OCI-LY7 (cell line): ENCODE results near the gene BGLAP. TPM values are rescaled to one million over a fixed set of nuclear protein-coding genes. Genes with fewer than 3 reads are reported as not detected.
A peak's percentile ranks its signal among the peaks of the same experiment; 100 is the strongest.

Experiments
- BruUV-seq: library from RNA; stranded (reverse); fragments of 400-500 nt; replicated peaks from 2 replicates; lab custom pipeline; 2021; lab: Mats Ljungman, UMichigan
- CTCF ChIA-PET: fragments of 300-600 bp; sonication (Branson Sonifier 250); formaldehyde crosslinking; loops from one replicate; lab custom pipeline; 2022; ENCODE audit warnings: antibody characterized with exemption; ENCODE audit not compliant: unreplicated experiment; lab: Charles Lee
- POLR2A ChIA-PET: fragments of 300-600 bp; sonication (Branson Sonifier 250); formaldehyde crosslinking; loops from one replicate; lab custom pipeline; 2022; ENCODE audit warnings: antibody characterized with exemption; lab: Charles Lee
- DNase-seq: peaks from one replicate; pipeline ENCODE4 v3.0.0-alpha.2; 2015; ENCODE audit warnings: low spot score
- H2AFZ ChIP-seq: fragments of 200-600 bp; sonication (generic), shearing (Covaris generic); 2 replicates; pipeline ENCODE4 v1.6.1; 2014; ENCODE audit warnings: mild to moderate bottlenecking, antibody characterized with exemption, low read length, moderate library complexity
- H3K27ac ChIP-seq: fragments of 200-600 bp; sonication (generic); 2 replicates; pipeline ENCODE4 v1.5.1; 2014; ENCODE audit warnings: mixed run types, low read depth, mild to moderate bottlenecking, moderate library complexity, low read length, inconsistent platforms; ENCODE audit not compliant: poor library complexity, severe bottlenecking
- H3K36me3 ChIP-seq: fragments of 200-600 bp; sonication (generic); 2 replicates; pipeline ENCODE4 v1.6.1; 2014; ENCODE audit warnings: mild to moderate bottlenecking, antibody characterized with exemption, low read length, moderate library complexity, mixed read lengths; ENCODE audit not compliant: insufficient read depth
- H3K4me1 ChIP-seq: fragments of 200-600 bp; sonication (generic); 2 replicates; pipeline ENCODE4 v1.5.1; 2014; ENCODE audit warnings: mild to moderate bottlenecking, low read length; ENCODE audit not compliant: insufficient read depth, poor library complexity, severe bottlenecking
- H3K4me2 ChIP-seq: fragments of 200-600 bp; sonication (generic); 2 replicates; pipeline ENCODE4 v1.6.1; 2014; ENCODE audit warnings: mild to moderate bottlenecking, low read length
- H3K4me3 ChIP-seq: fragments of 200-600 bp; sonication (generic); 2 replicates; pipeline ENCODE4 v1.5.1; 2014; ENCODE audit warnings: mild to moderate bottlenecking, low read depth, low read length; ENCODE audit not compliant: poor library complexity, severe bottlenecking
- H3K79me2 ChIP-seq: fragments of 200-600 bp; sonication (generic); 2 replicates; pipeline ENCODE4 v1.6.1; 2016; ENCODE audit warnings: low read depth, mild to moderate bottlenecking, low read length, moderate library complexity, mixed read lengths; ENCODE audit not compliant: insufficient read depth
- H3K9me2 ChIP-seq: fragments of 200-600 bp; sonication (generic); 2 replicates; pipeline ENCODE4 v1.6.1; 2016; ENCODE audit warnings: mild to moderate bottlenecking, low read length, mixed read lengths; ENCODE audit not compliant: insufficient read depth
- H3K9me3 ChIP-seq: fragments of 200-600 bp; sonication (generic); 2 replicates; pipeline ENCODE4 v1.6.1; 2014; ENCODE audit warnings: mild to moderate bottlenecking, mixed run types, low read length, mixed read lengths
- H4K20me1 ChIP-seq: fragments of 200-600 bp; sonication (generic); 2 replicates; pipeline ENCODE4 v1.6.1; 2014; ENCODE audit warnings: mild to moderate bottlenecking, antibody characterized with exemption, low read length, moderate library complexity, mixed read lengths; ENCODE audit not compliant: insufficient read depth
- CTCF ChIP-seq: fragments of 200-600 bp; sonication (generic); conservative IDR thresholded peaks from 2 replicates; pipeline ENCODE4 v1.5.1; 2014; ENCODE audit warnings: mild to moderate bottlenecking, antibody characterized with exemption, low read length, moderate library complexity, mixed read lengths
- EZH2phosphoT487 ChIP-seq: fragments of 200-600 bp; sonication (generic); IDR thresholded peaks from 2 replicates; pipeline ENCODE4 v1.6.1; 2018; ENCODE audit warnings: low read depth, borderline replicate concordance, mild to moderate bottlenecking, mixed run types, antibody characterized with exemption, low read length, moderate library complexity, mixed read lengths
- intact Hi-C: fragments of 100-400 bp; cut with micrococcal nuclease; formaldehyde crosslinking; loops from one replicate; pipeline ENCODE4 v1.10.0; 2022; ENCODE audit not compliant: unreplicated experiment
- total RNA-seq, 2 experiments: library from RNA; depleted of rRNA in 1 of 2; stranded (reverse); fragments of >200 nt in 1 of 2; shearing (Covaris generic) in 1 of 2; gene quantifications; 2 replicates each; pipeline ENCODE4 v1.2.3, GENCODE V29; 2014 to 2022

The BGLAP gene
- total RNA-seq, 2 experiments from 2014 or later: 3.7 to 6.0 TPM

GRCh38 chr1:156220226-156220625 lies 21.8 kb upstream of the BGLAP start:
- POLR2A ChIA-PET: interaction anchor here (0.7 kb wide), 1 partner anchor 338 kb away, joined by 4 read pairs; no protein-coding TSS in a partner anchor
- no peak for DNase-seq
- Histone ChIP-seq H3K4me2 (no peak overlapping the region), H3K4me1 (no peaks in the 10 kb centered on the region), H3K36me3 (peaks cover 43% of the 10 kb centered on the region), H3K9me2 (no peaks in the 10 kb centered on the region), H3K27ac (no peak overlapping the region), H3K4me3 (no peak overlapping the region), H2AFZ (no peak overlapping the region), H4K20me1 (no peaks in the 10 kb centered on the region), H3K79me2 (peaks cover 13% of the 10 kb centered on the region), H3K9me3 (no peaks in the 10 kb centered on the region)
- intact Hi-C loops: no loop called here
- TF ChIP-seq CTCF (no peak), EZH2phosphoT487 (no peak)
- no TSS peak for BruUV-seq
- CTCF ChIA-PET: no interaction called here

- 0 out of 2 replicates have a peak, but pooled peaks cover 7% of the 10 kb centered on the region for H3K79me2 ChIP-seq
- H3K4me3 ChIP-seq: no peak overlapping the region
- POLR2A ChIA-PET: interaction anchor here (0.6 to 0.7 kb wide), 2 partner anchors 9 kb away, joined by 3 read pairs; partner anchors contain the start of gene PMF1
- H3K4me1 ChIP-seq: peaks cover 15% of the 10 kb centered on the region
- no peaks in the 10 kb centered on the region for H3K9me3 ChIP-seq
- no peak overlapping the region for H2AFZ ChIP-seq
- no peak overlapping the region for H3K4me2 ChIP-seq
- no peak for DNase-seq
- H3K36me3 ChIP-seq: peaks cover 52% of the 10 kb centered on the region
- H3K9me2 ChIP-seq: no peaks in the 10 kb centered on the region
- H3K27ac ChIP-seq: no peak overlapping the region
- CTCF ChIA-PET: interaction anchor here (0.9 kb wide), 1 partner anchor 9 kb away, joined by 4 read pairs; the partner anchor contains the start of gene PMF1
- no peaks in the 10 kb centered on the region for H4K20me1 ChIP-seq
- intact Hi-C loops: no loop called here
- no TSS peak for BruUV-seq
- TF ChIP-seq EZH2phosphoT487: no peak
- TF ChIP-seq CTCF: no peak
Measured at GRCh38 chr1:156221986-156222692, 19.8 kb upstream of the BGLAP start.

- Histone ChIP-seq H2AFZ (no peak overlapping the region), H3K9me3 (no peaks in the 10 kb centered on the region), H3K4me3 (no peak overlapping the region), H3K9me2 (no peaks in the 10 kb centered on the region), H3K27ac (peak overlapping the region; percentile 39), H4K20me1 (no peaks in the 10 kb centered on the region), H3K79me2 (no peaks in the 10 kb centered on the region), H3K36me3 (peaks cover 42% of the 10 kb centered on the region), H3K4me2 (no peak overlapping the region), H3K4me1 (peaks cover 15% of the 10 kb centered on the region)
- no peak for DNase-seq
- CTCF ChIA-PET: interaction anchor here (0.7 to 1.2 kb wide), 9 partner anchors 13 to 84 kb away, joined by 3 to 11 read pairs (median 4); partner anchors contain the start of gene PMF1
- no TSS peak for BruUV-seq
- POLR2A ChIA-PET: interaction anchor here (0.6 to 3.7 kb wide), 6 partner anchors 12 to 859 kb away, joined by 5 to 18 read pairs (median 6); partner anchors contain the start of gene PMF1
- TF ChIP-seq EZH2phosphoT487: no peak
- TF ChIP-seq CTCF: peak; percentile 18; the same call in 1 of the 2 replicates
- intact Hi-C loops: loop anchor here (1.0 to 5.0 kb wide), 3 partner anchors 79 to 133 kb away; no protein-coding TSS in a partner anchor
Measured at GRCh38 chr1:156225677-156226014, 16.3 kb upstream of the BGLAP start.
